Stimulated activated CD4-positive, alpha-beta T cell treated with anti-CD3 and anti-CD28 coated beads, Interleukin-12 subunit alpha, Interleukin-12 subunit beta, amount 100 ng/mL, for 24 hours (primary cell): ENCODE measurements around the gene SLC51A.
"Not testable (repeated sequence)": the region's sequence is repeated elsewhere in the genome, so short reads cannot be mapped to it uniquely, and the experiment has no call there.

ENCODE experiments used
- DNase-seq, 2 experiments: peaks; one replicate each; pipeline ENCODE4 v3.0.0-alpha.2; 2020; ENCODE audit warnings: low read depth in 2 of 2

Gene SLC51A

DNA sequence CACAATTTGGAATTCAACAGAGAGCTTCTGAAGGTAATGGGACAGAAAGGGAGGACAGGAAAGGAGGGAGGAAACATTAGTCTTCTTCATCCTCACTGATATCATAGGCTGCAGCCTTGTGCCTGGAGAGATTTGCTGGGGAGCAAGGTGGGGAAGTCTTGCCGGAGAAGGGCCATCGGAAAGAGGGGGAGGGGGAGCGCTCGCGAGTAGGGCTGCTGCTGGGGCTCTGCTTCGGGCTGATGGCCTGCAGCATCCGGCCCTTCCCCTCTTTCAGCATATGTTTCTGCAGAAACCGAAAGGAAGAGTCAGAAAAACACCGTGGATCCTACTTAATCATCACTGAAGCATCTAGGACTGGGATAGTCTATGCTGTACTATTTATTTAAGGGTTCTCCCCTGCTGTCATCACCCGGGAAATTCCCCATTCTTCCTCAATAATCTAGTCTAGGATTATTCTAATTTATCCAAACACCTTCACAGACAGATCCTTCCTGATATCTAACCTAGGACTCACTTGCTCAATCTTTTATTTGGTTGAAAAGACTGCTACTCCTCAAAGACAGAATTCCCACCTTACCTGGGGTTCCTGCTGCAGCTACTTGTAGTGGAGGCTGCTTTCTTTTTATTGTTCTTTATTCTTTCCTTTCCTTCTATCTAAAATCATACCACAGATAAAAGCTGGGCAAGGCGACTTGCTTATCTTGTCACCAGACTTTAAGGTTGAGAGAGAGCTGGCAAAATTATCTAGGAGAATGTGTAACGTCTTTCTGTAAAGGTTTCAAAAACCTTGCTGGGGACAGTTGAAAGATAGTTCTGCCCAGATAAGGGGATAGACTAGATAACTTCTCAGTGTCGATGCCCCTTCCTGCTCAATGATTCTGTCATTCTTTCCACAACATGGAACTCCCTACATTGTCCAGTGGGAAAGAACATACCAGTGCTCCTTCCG is 22.6 kb downstream of the SLC51A start:
- DNase-seq, result no peak

DNA sequence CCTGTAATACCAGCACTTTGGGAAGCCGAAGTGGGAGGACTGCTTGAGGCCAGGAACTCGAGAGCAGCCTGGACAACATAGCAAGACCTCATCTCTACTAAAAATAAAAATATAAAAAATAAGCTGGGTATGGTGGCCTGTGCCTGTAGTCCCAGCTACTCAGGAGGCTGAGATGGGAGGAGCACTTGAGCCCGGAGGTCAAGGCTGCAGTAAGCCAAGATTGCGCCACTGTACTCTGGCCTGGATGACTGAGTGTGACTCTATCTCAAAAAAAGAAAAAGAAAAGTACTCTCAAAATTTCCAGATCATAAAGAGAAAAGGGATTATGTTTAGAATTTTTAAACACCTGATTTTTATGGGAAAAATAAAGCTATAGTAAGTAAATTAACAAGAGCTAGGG is 24.1 kb downstream of the SLC51A start:
- DNase-seq, result no peak

DNA sequence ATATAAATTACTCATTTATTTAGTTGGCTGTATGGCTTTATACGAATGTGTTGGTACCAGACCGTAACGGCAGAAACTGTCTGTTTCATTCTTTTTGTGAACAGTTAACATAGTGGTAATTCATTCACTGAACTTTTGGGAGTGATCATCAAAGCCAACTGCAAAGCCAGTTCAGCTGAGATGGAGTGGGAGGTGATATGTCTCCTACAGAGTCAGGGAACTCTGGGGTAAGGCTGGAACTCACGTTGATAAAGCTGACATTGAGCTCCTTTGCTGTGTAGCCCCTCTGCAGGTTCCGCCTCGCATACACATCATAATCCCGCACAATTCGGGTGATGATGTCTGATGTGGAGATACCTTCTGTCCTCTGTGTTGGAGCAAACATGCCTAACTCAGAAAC is 25.4 kb downstream of the SLC51A start:
- DNase-seq, result no peak

GRCh38 chr3:196244166-196244565 is 27.8 kb downstream of the SLC51A start:
- DNase-seq, result not testable (repeated sequence)

- no peak for DNase-seq
Measured at GRCh38 chr3:196246612-196247308, 30.4 kb downstream of the SLC51A start.

GRCh38 chr3:196251918-196252317 is 35.6 kb downstream of the SLC51A start:
- DNase-seq, result no peak

DNA sequence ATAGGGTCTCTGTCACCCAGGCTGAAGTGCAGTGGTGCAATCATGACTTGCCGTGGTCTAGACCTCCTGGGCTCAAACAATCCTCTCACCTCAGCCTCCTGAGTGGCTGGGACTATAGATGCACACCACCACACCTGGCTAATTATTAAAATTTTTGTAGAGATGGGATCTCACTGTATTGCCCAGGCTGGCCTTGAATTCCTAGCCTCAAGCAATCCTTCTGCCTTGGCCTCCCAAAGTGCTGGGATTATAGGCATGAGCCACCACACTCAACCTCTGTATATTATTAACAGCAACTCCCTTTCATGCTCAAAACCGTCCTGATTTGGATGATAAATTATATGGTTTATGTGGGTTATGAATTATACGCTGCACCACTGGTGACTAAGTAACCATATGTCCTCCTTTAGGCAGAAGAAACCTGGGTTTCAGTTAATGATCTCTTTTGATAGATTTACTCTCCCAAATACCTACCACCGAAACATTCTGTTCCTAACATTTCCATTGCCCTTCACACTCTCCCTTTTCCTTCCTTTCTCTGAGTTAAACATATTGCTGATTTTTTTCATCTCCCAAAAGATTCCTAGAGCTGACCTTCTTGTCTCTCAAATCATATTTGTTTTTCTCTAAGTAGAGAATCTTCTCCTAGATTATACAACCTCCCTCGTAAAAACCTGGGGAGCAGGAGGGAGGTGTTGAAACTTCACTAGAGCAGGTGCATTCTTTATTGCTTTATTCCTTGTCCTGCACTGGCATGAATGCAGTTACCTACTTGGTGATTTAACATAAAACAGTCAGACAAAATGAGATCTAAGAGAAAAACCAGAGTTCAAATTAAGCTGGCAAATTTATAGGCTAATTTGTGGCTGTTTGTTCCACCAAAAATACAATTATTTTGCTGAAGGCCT is 38.3 kb downstream of the SLC51A start:
- no peak for DNase-seq

DNA sequence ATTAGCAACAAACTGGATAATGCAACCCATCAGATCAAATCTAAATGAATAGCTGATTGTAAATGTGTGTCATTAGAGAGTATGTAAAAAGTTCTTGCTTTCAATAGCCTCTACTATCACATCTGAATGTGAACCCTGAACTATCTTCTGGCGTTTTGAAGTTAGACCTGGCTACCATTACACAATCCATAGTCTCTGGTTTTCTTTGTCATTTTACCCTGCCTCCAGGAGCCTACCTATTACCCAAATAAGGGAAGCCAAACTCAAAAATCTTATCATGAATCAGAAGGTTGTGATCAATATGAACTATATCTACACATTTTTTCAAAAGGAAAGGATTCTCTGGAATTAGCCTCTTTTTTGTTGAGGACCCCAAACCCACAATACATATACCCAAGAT is 39.4 kb downstream of the SLC51A start:
- no peak for DNase-seq

DNA sequence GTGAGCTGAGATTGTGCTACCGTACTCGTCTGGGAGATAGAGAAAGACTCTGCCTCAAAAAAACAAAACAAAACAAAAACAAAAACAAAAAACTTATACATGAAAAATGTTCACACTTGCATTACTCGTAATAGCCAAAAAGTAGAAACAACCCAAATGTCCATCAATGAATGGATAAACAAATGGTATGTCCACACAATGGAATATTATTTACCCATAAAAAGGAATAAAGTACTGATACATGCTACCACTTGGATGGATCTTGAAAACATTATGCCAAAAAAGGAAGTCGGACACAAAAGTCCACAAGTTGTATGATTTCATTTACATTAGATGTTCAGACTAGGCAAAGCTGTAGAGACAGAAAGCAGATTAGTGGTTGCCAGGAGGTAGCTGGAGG is 44.5 kb downstream of the SLC51A start:
- no peak for DNase-seq

DNA sequence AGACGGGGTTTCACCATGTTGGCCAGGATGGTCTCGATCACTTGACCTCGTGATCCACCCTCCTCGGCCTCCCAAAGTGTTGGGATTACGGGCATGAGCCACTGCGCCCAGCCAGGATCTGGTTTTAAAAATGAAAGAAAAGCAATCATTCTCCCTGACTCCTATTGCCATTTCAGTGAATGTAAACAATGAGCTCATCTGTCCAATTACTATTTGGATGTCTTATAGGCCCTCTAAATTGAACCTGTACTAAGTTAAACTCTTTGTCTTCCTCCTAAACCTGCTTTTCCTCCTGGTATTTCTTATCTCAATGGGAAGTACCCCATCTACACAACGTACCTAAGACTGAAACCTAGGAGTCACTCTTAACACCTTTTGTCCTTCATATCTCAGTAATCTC is 47.5 kb downstream of the SLC51A start:
- DNase-seq, result no peak

- DNase-seq, result no peak
Measured at GRCh38 chr3:196268284-196269163, 52.2 kb downstream of the SLC51A start.

DNA sequence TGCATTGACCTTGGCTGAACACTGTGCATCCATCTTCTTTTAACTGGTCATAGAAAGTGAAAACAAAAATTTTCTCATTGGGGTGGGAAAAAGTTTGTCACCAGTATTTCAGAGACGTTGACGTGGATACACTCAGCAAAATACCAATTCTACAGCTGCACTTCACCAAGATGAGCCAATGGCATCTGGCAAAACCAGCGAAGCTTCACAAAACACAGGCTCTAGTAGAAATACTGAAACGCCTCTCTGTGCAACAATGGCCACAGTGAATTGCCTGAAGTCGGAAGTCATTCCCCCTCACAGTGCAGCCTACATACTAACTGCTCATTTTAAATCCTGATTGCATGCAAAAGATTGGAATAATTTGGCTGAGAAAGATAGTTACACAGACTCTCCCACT is 54.2 kb downstream of the SLC51A start:
- no peak for DNase-seq

- no peak for DNase-seq
Measured at GRCh38 chr3:196272826-196273225, 56.5 kb downstream of the SLC51A start.

DNA sequence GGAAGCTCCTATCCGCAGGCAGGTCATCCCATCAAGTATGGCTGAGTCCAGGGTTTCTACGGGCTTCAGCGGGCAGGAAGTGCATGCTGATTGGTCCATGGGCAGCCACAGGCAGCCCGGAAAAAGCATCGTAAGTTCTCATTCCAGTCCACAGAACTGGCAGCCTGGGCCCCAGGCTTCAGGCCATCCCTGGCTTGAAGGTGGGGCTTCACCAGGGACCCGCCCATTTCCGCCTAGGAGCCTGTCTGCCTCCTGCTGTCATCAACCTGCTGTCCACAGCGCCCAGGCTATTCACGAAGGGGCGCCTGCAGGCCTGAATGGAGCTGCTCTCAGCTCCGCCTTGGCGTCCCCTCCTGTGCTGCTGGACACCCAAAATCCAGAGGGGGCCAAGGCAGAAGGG is 57.3 kb downstream of the SLC51A start:
- no peak for DNase-seq

- DNase-seq, result peak; percentile 34 to 47
Measured at GRCh38 chr3:196274585-196274984, 58.3 kb downstream of the SLC51A start.

- no peak for DNase-seq
Measured at GRCh38 chr3:196275126-196275525, 58.8 kb downstream of the SLC51A start.

- no peak for DNase-seq
Measured at GRCh38 chr3:196280689-196281440, 64.5 kb downstream of the SLC51A start.

- DNase-seq, result no peak
Measured at GRCh38 chr3:196281962-196282361, 65.6 kb downstream of the SLC51A start.
